GM12892 (cell line): ENCODE results near the gene BRINP2.

Source experiments
- POLR2A ChIP-seq: IDR thresholded peaks from 2 replicates; pipeline ENCODE4 v1.6.1; 2011; ENCODE audit warnings: low read depth, low read length, control low read depth
- POLR2AphosphoS5 ChIP-seq: IDR thresholded peaks from 2 replicates; pipeline ENCODE4 v1.6.1; 2011; ENCODE audit warnings: low read depth, low read length, control low read depth

- TF ChIP-seq POLR2AphosphoS5 (no peak), POLR2A (no peak)
These were observed 64.6 kb downstream of the BRINP2 start for GRCh38 chr1:177235350-177235749.
